ENCODE results near the gene EXOSC6. TPM values are rescaled to one million over a fixed set of nuclear protein-coding genes. Genes with fewer than 3 reads are reported as not detected.
A peak's percentile ranks its signal among the peaks of the same experiment; 100 is the strongest.

Gene EXOSC6
- total RNA-seq, 1 donor from 2014 or later = 55.2 TPM

DNA sequence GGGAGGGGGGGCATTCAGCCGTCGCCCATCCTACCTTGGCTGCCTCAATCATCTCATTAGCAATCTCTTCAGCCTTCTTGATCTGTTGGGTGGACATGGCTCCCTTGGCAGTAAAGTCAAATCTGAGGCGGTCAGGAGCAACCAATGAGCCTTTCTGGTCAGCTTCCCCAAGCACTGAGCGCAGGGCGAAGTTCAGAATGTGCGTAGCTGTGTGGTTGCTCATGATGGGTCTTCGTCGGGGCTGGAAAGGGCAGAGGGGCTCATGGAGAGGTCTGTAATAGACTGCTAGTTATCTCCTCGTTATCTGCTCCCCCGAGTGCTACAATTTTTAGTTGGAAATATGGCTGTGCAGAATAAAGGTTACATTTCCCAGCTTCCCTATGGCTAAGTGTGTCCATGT, 7.2 kb upstream of the EXOSC6 start:
- peaks cover 47% of the 10 kb centered on the region for H3K36me3 Mint-ChIP-seq (ENCODE audit: unreplicated experiment)
- no peaks in the 10 kb centered on the region for H3K27me3 Mint-ChIP-seq (ENCODE audit: unreplicated experiment)
- H3K27ac Mint-ChIP-seq (ENCODE audit: unreplicated experiment) = no peak overlapping the region
- no peak for DNase-seq (ENCODE audit: extremely low spot score, unreplicated experiment)
- TF ChIP-seq, protein P1, sequence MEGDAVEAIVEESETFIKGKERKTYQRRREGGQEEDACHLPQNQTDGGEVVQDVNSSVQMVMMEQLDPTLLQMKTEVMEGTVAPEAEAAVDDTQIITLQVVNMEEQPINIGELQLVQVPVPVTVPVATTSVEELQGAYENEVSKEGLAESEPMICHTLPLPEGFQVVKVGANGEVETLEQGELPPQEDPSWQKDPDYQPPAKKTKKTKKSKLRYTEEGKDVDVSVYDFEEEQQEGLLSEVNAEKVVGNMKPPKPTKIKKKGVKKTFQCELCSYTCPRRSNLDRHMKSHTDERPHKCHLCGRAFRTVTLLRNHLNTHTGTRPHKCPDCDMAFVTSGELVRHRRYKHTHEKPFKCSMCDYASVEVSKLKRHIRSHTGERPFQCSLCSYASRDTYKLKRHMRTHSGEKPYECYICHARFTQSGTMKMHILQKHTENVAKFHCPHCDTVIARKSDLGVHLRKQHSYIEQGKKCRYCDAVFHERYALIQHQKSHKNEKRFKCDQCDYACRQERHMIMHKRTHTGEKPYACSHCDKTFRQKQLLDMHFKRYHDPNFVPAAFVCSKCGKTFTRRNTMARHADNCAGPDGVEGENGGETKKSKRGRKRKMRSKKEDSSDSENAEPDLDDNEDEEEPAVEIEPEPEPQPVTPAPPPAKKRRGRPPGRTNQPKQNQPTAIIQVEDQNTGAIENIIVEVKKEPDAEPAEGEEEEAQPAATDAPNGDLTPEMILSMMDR (IDR thresholded peaks at IDR 0.05) = no peak
- no peaks in the 10 kb centered on the region for H3K4me1 Mint-ChIP-seq (ENCODE audit: unreplicated experiment)
- no peak overlapping the region for H3K4me3 Mint-ChIP-seq (ENCODE audit: unreplicated experiment)
- no peaks in the 10 kb centered on the region for H3K9me3 Mint-ChIP-seq (ENCODE audit: unreplicated experiment)

DNA sequence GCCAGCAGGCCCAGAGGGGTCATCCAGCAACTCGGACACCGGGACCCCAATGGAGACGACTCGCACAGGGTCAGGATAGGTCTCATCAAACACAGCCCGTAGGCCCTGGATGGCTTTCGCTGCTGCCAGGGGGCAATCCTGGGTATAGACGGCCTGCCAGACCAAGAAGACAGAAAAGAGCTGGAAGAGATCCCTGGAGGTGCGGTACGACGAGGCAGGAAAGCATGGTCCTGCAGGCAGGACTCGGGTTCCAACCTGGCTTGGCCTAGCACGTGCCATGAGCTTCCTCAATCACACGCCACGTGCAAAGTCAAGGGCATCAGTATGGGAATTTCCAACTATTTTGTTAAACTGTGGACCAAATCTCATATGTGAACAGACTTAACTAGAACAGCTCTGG, 6.3 kb upstream of the EXOSC6 start:
- TF ChIP-seq, protein P1 (IDR thresholded peaks at IDR 0.05) = no peak
- no peak overlapping the region for H3K27ac Mint-ChIP-seq (ENCODE audit: unreplicated experiment)
- H3K27me3 Mint-ChIP-seq (ENCODE audit: unreplicated experiment) = no peaks in the 10 kb centered on the region
- DNase-seq (ENCODE audit: extremely low spot score, unreplicated experiment) = peak; percentile 83
- H3K4me1 Mint-ChIP-seq (ENCODE audit: unreplicated experiment) = no peaks in the 10 kb centered on the region
- no peak overlapping the region for H3K4me3 Mint-ChIP-seq (ENCODE audit: unreplicated experiment)
- H3K9me3 Mint-ChIP-seq (ENCODE audit: unreplicated experiment) = no peaks in the 10 kb centered on the region
- peaks cover 51% of the 10 kb centered on the region for H3K36me3 Mint-ChIP-seq (ENCODE audit: unreplicated experiment)

DNA sequence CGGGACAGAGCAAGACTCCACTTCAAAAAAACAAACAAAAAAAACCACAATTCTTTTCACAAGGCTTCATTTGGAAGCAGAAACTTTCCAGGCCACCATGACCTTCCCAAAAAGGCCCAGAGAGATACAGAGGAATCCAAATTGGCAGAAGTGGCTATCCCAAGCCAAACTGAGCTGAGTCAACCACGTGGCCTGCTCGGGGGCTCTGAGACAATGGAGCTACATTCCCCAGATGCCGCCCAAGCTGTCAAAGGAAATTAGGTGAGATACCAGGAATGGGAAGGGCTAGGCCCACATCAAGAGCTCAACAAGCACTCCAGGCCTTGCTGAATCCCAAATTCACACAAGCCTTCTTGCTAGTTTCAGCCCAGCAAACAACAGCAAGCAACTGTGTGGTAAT, 5.7 kb upstream of the EXOSC6 start:
- no peaks in the 10 kb centered on the region for H3K27me3 Mint-ChIP-seq (ENCODE audit: unreplicated experiment)
- no peak overlapping the region for H3K27ac Mint-ChIP-seq (ENCODE audit: unreplicated experiment)

DNA sequence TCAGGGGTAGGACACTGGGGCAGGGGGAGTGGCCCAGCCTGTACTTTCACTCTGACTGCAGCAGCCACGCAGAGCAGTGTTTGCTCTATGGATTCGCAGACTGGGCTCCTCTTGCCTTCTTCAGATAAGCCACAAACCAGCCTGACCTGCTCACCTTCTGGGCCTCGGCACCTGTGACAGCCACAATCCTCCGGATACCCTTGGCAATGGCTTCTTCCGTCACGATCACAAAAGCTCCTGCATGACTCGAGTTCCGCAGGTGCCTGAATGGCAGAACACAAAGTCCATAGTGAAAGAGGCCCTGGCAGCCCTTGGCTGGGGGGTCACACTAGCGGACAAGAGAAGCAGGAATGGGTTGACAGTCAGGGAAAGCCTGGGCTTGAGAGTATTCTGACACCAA, 3.8 kb upstream of the EXOSC6 start:
- peaks cover 52% of the 10 kb centered on the region for H3K36me3 Mint-ChIP-seq (ENCODE audit: unreplicated experiment)
- no peaks in the 10 kb centered on the region for H3K9me3 Mint-ChIP-seq (ENCODE audit: unreplicated experiment)
- H3K4me1 Mint-ChIP-seq (ENCODE audit: unreplicated experiment) = peaks cover 14% of the 10 kb centered on the region
- H3K4me3 Mint-ChIP-seq (ENCODE audit: unreplicated experiment) = no peak overlapping the region
- TF ChIP-seq, protein P1 (IDR thresholded peaks at IDR 0.05) = no peak
- H3K27ac Mint-ChIP-seq (ENCODE audit: unreplicated experiment) = no peak overlapping the region
- peak; percentile 71 for DNase-seq (ENCODE audit: extremely low spot score, unreplicated experiment)
- no peaks in the 10 kb centered on the region for H3K27me3 Mint-ChIP-seq (ENCODE audit: unreplicated experiment)

More for the DNA sequence above, 5.7 kb upstream of the EXOSC6 start:
- peaks cover 52% of the 10 kb centered on the region for H3K36me3 Mint-ChIP-seq (ENCODE audit: unreplicated experiment)
- no peak overlapping the region for H3K4me3 Mint-ChIP-seq (ENCODE audit: unreplicated experiment)
- DNase-seq (ENCODE audit: extremely low spot score, unreplicated experiment) = peak; percentile 74
- TF ChIP-seq, protein P1 (IDR thresholded peaks at IDR 0.05) = no peak
- peaks cover 4% of the 10 kb centered on the region for H3K4me1 Mint-ChIP-seq (ENCODE audit: unreplicated experiment)
- no peaks in the 10 kb centered on the region for H3K9me3 Mint-ChIP-seq (ENCODE audit: unreplicated experiment)

DNA sequence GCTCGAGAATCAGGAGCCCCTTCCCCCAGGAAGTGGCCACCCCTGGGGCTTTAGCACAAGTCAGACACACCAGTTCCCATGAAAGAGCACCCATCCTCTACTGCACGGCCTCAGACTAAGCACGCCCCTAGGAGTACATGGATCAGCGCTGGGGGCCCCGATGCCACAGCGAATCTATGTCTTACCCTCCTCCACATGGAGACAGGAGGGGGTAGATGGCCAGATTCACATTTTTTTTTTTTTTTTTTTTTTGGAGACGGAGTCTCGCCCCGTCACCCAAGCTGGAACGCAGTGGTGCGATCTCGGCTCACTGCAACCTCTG, 3.2 kb upstream of the EXOSC6 start:
- peaks cover 46% of the 10 kb centered on the region for H3K36me3 Mint-ChIP-seq (ENCODE audit: unreplicated experiment)
- no peak for DNase-seq (ENCODE audit: extremely low spot score, unreplicated experiment)
- no peak overlapping the region for H3K4me3 Mint-ChIP-seq (ENCODE audit: unreplicated experiment)
- H3K27ac Mint-ChIP-seq (ENCODE audit: unreplicated experiment) = no peak overlapping the region
- H3K9me3 Mint-ChIP-seq (ENCODE audit: unreplicated experiment) = no peaks in the 10 kb centered on the region
- TF ChIP-seq, protein P1 (IDR thresholded peaks at IDR 0.05) = no peak
- H3K27me3 Mint-ChIP-seq (ENCODE audit: unreplicated experiment) = no peaks in the 10 kb centered on the region
- peaks cover 18% of the 10 kb centered on the region for H3K4me1 Mint-ChIP-seq (ENCODE audit: unreplicated experiment)
